PC-3 (cell line): Measurements from ENCODE around the gene GTF3C5.

Source experiments
- EZH2 ChIP-seq: fragments of 300-600 bp; sonication (generic); IDR thresholded peaks from one replicate; pipeline ENCODE4 v1.6.1; 2017; ENCODE audit warnings: antibody characterized with exemption, mild to moderate bottlenecking, low read length; ENCODE audit not compliant: unreplicated experiment
- TF ChIP-seq, protein P1 (sequence below): fragments of 300-600 bp; sonication (generic); conservative IDR thresholded peaks from 2 replicates; pipeline ENCODE4 v1.5.1; 2017; ENCODE audit warnings: antibody characterized with exemption, low read depth, mild to moderate bottlenecking, low read length

DNA sequence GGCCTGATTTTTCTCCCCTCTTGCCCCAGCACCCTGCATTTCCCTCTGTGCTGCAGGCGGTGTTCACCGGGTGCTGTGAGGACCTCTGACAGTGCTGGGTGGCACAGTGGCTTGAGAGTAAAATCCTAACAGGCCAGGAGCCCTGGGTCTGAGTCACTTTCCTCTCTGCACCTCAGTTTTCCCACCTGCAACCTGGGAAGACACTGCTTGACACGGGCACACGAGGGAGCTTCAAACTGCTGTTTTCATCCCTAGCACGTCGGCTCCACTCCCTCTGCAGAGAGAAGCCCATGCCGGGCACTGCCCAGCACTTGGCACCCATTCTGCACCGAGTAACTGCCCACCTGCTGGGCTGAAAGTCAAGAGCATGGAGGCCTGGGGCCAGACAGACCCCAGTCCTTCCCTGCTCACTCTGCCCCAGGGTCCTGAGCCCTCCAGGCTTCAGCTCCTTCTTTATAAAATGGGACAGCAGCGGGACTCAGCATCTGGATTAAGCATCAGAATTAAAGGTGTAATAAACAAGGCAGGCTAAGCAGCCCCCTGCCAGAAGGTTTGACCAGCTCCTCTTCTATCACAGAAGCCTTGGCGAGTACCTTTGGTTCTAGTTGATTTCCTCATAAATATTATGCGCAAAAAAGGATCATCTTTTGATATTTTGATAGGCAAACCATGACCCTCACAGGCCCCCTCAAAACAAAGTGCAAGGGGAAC, 47.2 kb upstream of the GTF3C5 start:
- TF ChIP-seq, protein P1, sequence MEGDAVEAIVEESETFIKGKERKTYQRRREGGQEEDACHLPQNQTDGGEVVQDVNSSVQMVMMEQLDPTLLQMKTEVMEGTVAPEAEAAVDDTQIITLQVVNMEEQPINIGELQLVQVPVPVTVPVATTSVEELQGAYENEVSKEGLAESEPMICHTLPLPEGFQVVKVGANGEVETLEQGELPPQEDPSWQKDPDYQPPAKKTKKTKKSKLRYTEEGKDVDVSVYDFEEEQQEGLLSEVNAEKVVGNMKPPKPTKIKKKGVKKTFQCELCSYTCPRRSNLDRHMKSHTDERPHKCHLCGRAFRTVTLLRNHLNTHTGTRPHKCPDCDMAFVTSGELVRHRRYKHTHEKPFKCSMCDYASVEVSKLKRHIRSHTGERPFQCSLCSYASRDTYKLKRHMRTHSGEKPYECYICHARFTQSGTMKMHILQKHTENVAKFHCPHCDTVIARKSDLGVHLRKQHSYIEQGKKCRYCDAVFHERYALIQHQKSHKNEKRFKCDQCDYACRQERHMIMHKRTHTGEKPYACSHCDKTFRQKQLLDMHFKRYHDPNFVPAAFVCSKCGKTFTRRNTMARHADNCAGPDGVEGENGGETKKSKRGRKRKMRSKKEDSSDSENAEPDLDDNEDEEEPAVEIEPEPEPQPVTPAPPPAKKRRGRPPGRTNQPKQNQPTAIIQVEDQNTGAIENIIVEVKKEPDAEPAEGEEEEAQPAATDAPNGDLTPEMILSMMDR, result no peak
- no peak for TF ChIP-seq EZH2
